Measurements from ENCODE around the gene ADGRF3.

The ADGRF3 gene

DNA sequence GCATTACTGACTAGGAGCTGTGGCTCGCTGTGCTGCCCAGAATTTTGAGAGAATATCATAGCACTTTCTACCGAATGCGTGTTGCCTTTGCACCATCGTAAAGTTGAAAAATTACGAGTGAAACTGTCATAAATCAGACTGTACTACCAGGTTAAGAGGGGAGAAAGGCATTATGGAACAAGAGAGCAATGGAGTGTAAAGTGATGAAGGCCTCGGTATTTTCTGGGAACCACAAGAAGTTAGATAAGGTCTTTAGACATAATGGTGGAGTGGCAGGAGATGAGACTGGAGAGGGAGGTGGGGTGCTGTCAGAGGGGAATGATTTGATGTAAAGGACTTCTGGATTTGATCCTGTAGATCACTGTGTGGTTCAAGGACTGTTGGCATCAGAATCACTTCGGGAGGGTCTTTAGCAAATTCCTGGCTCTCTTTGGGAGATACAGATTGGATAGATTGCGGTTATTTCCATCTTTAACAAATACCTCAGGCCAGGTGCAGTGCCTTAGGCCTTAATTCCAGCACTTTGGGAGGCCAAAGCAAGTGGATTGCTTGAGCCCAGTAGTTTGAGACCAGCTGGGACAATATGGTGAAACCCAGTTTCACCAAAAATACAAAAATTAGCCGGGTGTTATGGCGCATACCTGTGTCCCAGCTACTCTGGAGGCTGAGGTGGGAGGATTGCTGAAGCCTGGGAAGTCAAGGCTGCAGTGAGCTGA, 4.9 kb upstream of the ADGRF3 start:
- in situ Hi-C loops (cut with MboI; ENCODE audit: low sequenced_read_pairs, unreplicated experiment) = no loop called here
- TF ChIP-seq, protein P1, sequence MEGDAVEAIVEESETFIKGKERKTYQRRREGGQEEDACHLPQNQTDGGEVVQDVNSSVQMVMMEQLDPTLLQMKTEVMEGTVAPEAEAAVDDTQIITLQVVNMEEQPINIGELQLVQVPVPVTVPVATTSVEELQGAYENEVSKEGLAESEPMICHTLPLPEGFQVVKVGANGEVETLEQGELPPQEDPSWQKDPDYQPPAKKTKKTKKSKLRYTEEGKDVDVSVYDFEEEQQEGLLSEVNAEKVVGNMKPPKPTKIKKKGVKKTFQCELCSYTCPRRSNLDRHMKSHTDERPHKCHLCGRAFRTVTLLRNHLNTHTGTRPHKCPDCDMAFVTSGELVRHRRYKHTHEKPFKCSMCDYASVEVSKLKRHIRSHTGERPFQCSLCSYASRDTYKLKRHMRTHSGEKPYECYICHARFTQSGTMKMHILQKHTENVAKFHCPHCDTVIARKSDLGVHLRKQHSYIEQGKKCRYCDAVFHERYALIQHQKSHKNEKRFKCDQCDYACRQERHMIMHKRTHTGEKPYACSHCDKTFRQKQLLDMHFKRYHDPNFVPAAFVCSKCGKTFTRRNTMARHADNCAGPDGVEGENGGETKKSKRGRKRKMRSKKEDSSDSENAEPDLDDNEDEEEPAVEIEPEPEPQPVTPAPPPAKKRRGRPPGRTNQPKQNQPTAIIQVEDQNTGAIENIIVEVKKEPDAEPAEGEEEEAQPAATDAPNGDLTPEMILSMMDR (IDR thresholded peaks at IDR 0.05; ENCODE audit: borderline replicate concordance, control extremely low read depth, extremely low read depth, insufficient read depth, missing control alignments) = no peak
- DNase-seq (ENCODE audit: low spot score) = no peak

DNA sequence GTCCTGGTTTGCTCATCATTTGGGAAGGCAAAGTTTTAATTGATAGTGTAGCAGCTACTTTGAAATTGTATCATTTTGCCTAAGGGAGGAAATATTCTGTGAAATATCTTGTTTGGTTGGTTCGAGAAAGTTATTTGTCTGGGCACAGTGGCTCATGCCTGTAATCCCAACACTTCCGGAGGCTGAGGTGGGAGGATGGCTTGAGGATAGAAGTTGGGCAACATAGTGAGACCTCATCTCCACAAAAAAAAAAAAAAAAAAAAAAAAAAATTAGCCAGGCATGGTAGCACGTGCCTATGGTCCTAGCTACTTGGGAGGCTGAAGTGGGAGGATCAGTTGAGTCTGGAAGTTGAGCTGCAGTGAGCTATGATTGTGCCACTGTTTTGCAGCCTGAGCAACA, 3.1 kb upstream of the ADGRF3 start:
- in situ Hi-C loops (cut with MboI; ENCODE audit: low sequenced_read_pairs, unreplicated experiment) = loop anchor here (25.0 kb wide), 1 partner anchor 362 kb away; the partner anchor contains the start of gene KIF3C
- TF ChIP-seq, protein P1 (IDR thresholded peaks at IDR 0.05; ENCODE audit: borderline replicate concordance, control extremely low read depth, extremely low read depth, insufficient read depth, missing control alignments) = no peak
- DNase-seq (ENCODE audit: low spot score) = no peak

DNA sequence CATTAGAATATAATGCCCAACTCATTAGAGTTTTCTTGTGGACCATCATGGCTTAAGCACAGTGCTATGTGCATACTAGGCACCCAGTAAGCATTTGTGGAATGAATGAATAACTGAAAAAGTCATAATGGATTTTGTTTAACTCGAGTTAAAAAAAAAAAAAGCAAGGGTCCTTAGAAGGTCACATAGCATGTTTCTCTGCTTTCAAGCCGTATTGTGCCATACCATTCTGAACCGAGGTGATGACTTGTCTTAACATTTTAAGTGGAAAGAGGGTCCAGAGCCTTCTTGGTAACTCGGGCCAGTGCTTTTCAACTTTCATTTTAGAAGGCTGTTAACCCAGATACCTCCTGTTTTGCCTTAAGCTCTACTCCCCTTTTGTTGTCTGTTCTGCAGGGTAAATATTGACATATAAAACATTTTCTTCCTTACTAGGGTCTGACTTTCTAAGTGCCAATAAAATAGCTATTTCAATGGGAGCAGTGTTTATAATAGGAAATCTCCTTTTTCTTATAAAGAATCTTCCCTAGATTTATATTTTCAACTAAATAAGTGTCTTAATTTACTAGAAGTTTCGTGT, 787 bp upstream of the ADGRF3 start:
- no peak for DNase-seq (ENCODE audit: low spot score)
- in situ Hi-C loops (cut with MboI; ENCODE audit: low sequenced_read_pairs, unreplicated experiment) = loop anchor here (25.0 kb wide), 1 partner anchor 360 kb away; the partner anchor contains the start of gene KIF3C
- TF ChIP-seq, protein P1 (IDR thresholded peaks at IDR 0.05; ENCODE audit: borderline replicate concordance, control extremely low read depth, extremely low read depth, insufficient read depth, missing control alignments) = no peak

DNA sequence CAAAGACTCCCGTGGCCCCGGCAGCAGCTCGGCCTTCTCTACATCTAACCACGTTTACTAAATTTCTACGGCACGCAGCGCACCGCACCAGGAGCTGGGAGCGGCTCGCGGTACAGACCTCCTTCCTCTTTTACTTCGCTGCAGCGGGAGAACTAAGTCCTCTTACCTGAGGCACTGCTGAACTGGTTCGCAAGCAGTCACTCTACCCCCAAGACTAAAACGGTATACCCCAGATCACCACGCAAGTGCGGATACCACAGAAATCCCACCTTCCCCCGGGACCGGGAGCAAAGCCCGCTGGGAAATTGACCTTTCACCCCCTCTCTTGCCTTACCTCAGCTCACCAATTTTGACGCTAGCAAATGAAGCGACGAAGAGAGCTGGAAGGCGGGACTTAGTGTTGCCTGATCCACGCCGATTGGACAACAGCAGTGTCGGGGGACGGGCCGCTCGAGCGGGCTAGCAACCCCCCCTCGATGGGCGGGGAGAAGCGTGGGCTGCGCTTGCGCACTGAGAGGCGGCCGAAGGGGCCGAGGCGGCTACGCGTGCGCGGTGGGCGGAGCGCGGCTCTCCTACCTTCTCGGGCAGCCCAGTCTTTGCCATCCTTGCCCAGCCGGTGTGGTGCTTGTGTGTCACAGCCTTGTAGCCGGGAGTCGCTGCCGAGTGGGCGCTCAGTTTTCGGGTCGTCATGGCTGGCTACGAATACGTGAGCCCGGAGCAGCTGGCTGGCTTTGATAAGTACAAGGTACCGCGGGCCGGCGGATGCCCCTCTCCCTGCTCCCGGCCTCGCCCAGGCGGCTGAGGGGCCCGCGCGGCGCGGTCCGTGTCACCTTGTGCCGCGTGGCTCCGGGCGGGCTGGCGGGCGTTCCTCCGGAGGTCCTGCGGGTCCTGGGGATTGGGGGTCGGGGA, 790 bp downstream of the ADGRF3 start, which contains the start of gene SELENOI:
Gene SELENOI (plus strand): TSS at position 599 of the 909 bp plus-strand sequence. CDS start 90 bp downstream, at position 689.
- in situ Hi-C loops (cut with MboI; ENCODE audit: low sequenced_read_pairs, unreplicated experiment) = loop anchor here (25.0 kb wide), 1 partner anchor 358 kb away; the partner anchor contains the start of gene KIF3C
- TF ChIP-seq, protein P1 (IDR thresholded peaks at IDR 0.05; ENCODE audit: borderline replicate concordance, control extremely low read depth, extremely low read depth, insufficient read depth, missing control alignments) = no peak
- peak; percentile 98 for DNase-seq (ENCODE audit: low spot score)

DNA sequence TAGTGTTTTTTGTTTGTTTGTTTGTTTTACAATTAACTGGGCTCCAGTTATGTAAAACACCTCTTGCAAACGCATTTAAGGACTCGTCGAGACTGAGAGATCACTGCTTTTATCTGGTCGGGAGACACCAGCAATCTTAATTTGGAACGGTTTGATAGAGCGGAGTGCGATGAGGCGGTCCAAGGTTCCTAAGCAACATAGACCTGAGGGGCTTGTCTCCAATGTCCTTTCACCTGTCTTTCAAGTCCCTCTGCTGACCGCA, 1.4 kb downstream of the ADGRF3 start:
- DNase-seq (ENCODE audit: low spot score) = peak; percentile 21
- TF ChIP-seq, protein P1 (IDR thresholded peaks at IDR 0.05; ENCODE audit: borderline replicate concordance, control extremely low read depth, extremely low read depth, insufficient read depth, missing control alignments) = no peak
- in situ Hi-C loops (cut with MboI; ENCODE audit: low sequenced_read_pairs, unreplicated experiment) = loop anchor here (25.0 kb wide), 1 partner anchor 358 kb away; the partner anchor contains the start of gene KIF3C

DNA sequence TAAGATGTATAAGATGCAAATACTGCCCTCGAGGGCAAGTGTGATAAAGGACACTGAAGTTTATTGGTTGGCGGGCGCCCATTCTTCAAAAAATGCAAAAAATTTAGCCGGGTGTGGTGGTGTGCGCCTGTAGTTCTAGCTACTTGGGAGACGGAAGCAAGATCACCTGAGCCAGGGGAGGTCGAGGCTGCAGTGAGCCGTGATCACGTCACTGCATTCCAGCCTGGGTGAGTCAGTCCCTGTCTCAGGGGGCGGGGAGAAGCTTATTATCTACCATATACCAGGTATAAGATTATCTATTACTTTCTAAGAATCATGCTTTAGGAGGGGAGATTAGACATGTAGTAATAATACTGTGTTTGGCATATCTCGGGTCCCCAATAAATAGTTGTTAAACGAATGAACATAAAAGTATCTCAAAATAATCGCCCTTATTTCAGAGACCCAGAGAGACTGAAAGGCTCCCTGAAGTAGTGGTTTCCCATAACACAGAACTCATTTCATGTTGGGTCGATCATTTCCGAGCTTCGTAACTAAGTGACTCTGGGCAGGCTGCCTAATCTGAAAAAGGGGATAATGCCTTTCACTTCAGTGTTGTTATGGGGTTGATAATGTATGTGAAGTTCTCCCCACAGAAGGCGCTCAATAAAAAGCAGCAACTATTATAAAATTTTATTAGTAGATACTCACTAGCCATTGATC, 1.9 kb downstream of the ADGRF3 start:
- DNase-seq (ENCODE audit: low spot score) = no peak
- TF ChIP-seq, protein P1 (IDR thresholded peaks at IDR 0.05; ENCODE audit: borderline replicate concordance, control extremely low read depth, extremely low read depth, insufficient read depth, missing control alignments) = no peak
- in situ Hi-C loops (cut with MboI; ENCODE audit: low sequenced_read_pairs, unreplicated experiment) = loop anchor here (25.0 kb wide), 1 partner anchor 357 kb away; the partner anchor contains the start of gene KIF3C

Measured in GM13976 (cell line).